Lower leg skin (tissue), 3 donors: ENCODE results near the gene SFMBT1.

Experiments
- CTCF ChIP-seq, 3 donors: fragments of 450-650 bp; IDR thresholded peaks; one replicate each; pipeline ENCODE4 v1.5.1; 2016; ENCODE audit warnings: antibody characterized with exemption in 3 of 3, mild to moderate bottlenecking in 3 of 3, moderate library complexity in 2 of 3
- POLR2A ChIP-seq, 2 donors: fragments of 450-650 bp; IDR thresholded peaks; one replicate each; pipeline ENCODE4 v1.6.1; 2016 to 2017; ENCODE audit warnings: antibody characterized with exemption in 2 of 2, mild to moderate bottlenecking in 1 of 2, moderate library complexity in 1 of 2

DNA sequence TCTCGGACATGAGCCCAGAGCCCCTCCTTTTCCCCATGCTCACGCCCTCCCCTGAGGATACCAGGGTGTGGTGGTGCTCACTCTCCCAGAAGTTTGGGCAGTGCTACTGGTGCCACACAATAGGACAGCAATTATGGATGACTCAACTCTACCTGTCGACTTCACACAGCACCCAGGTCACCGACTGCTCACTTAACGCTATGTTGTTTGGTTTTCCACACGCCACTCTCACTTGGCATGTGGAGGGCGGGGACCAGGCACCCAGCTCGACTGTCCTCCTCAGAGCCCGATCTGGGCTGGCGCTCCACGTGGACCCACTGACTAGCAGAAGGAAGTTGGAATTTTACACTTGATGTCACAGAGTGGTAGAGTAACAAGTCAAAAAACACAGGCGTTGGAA lies 179.4 kb downstream of the SFMBT1 start:
- TF ChIP-seq CTCF (IDR thresholded peaks at IDR 0.05) = no peak
- TF ChIP-seq POLR2A (IDR thresholded peaks at IDR 0.05) = no peak
